ENCODE results near the gene SUN2.

- TF ChIP-seq CTCF (IDR thresholded peaks at IDR 0.05) (no peak), POLR2A (IDR thresholded peaks at IDR 0.05) (no peak), POLR2AphosphoS5 (IDR thresholded peaks at IDR 0.05) (no peak)
Measured at GRCh38 chr22:38754751-38755154, 1.0 kb downstream of the SUN2 start.
